IPS-15b (cell line): ENCODE measurements around the gene TRPM1.

Experiments
- H3K27me3 ChIP-seq: one replicate; pipeline ENCODE4 v1.6.1; 2013; ENCODE audit warnings: low read length; ENCODE audit not compliant: control insufficient read depth, insufficient read depth
- H3K36me3 ChIP-seq: one replicate; pipeline ENCODE4 v1.6.1; 2013; ENCODE audit warnings: low read length; ENCODE audit not compliant: control insufficient read depth, insufficient read depth
- H3K4me1 ChIP-seq: one replicate; pipeline ENCODE4 v1.6.1; 2013; ENCODE audit warnings: mild to moderate bottlenecking, low read length; ENCODE audit not compliant: control insufficient read depth, insufficient read depth
- H3K4me3 ChIP-seq: one replicate; pipeline ENCODE4 v1.5.1; 2013; ENCODE audit warnings: low read depth, low read length
- H3K9ac ChIP-seq: one replicate; pipeline ENCODE4 v1.6.1; 2013; ENCODE audit warnings: low read depth, mild to moderate bottlenecking, low read length
- H3K9me3 ChIP-seq: one replicate; pipeline ENCODE4 v1.6.1; 2013; ENCODE audit warnings: mild to moderate bottlenecking, low read length; ENCODE audit not compliant: control insufficient read depth, insufficient read depth

The TRPM1 gene

DNA sequence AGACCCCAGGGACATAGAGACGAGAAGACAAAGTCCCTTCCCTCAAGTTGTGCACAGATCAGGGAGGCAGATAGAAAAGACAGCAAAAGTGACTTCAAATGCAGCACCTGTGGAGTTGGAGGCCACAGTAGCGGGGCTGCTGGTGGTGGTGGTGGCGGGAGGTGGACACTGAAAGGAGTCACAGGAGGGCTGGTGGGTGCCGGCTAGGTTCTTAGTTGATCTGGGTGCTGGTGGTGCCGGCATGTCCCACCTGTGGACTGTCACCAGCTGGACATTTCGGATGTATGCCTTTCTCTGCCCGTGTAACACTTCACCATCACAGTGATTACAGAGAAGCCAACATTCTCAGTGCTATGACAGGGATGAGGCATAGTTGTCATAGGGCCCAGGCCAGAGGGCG lies 60.9 kb downstream of the TRPM1 start:
- Histone ChIP-seq H3K4me3 (no peak overlapping the region), H3K36me3 (no peaks in the 10 kb centered on the region), H3K4me1 (no peaks in the 10 kb centered on the region), H3K9me3 (no peaks in the 10 kb centered on the region), H3K27me3 (no peaks in the 10 kb centered on the region), H3K9ac (no peak overlapping the region)

DNA sequence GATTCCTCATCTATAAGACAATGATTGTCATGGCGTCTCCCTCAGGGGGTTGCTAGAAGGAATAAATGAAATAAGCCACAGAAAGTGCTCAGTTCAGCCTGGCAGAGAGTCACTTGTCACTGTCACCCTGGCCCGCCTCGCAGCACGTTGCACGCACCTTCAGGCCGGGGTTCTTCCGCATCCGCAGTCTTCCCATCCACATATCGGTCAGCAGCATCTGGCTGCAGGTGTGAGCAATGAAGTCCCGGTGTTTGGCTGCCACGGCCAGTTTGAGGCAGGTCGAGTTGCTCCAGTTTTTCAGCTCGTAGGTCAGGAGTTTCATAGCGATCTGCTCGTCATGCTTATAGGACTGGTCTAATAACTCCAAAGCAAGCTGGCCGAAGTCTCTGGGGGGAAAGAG lies 61.6 kb downstream of the TRPM1 start:
- Histone ChIP-seq H3K27me3 (no peaks in the 10 kb centered on the region), H3K9me3 (no peaks in the 10 kb centered on the region), H3K36me3 (no peaks in the 10 kb centered on the region), H3K4me1 (no peaks in the 10 kb centered on the region), H3K4me3 (no peak overlapping the region), H3K9ac (no peak overlapping the region)

- Histone ChIP-seq H3K9me3 (no peaks in the 10 kb centered on the region), H3K27me3 (no peaks in the 10 kb centered on the region), H3K4me3 (no peak overlapping the region), H3K4me1 (peaks cover 6% of the 10 kb centered on the region), H3K9ac (no peak overlapping the region), H3K36me3 (no peaks in the 10 kb centered on the region)
Observed at GRCh38 chr15:31037731-31038477, 63.6 kb downstream of the TRPM1 start.

DNA sequence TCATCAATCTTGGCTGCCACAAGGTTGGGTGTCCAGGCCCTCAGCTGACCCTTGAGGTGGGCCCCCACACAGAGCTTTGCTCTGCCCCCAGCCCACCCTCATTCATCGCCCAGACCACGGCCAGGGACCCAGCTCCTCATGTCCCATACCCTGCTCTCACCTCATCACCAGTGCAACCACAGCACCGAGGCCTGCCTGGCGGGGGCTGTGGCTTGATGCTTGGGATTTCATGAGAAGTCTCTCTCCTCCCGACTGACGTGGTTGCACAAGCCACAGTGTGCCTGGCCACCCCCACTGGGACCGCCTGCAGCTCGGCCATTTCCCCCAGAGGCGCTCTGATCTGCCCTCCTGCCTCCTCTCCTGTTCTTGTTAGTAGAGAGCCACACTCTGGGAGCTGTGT lies 64.7 kb downstream of the TRPM1 start:
- no peak overlapping the region for H3K9ac ChIP-seq
- no peaks in the 10 kb centered on the region for H3K36me3 ChIP-seq
- H3K4me1 ChIP-seq = peaks cover 6% of the 10 kb centered on the region
- no peaks in the 10 kb centered on the region for H3K27me3 ChIP-seq
- no peaks in the 10 kb centered on the region for H3K9me3 ChIP-seq
- no peak overlapping the region for H3K4me3 ChIP-seq

DNA sequence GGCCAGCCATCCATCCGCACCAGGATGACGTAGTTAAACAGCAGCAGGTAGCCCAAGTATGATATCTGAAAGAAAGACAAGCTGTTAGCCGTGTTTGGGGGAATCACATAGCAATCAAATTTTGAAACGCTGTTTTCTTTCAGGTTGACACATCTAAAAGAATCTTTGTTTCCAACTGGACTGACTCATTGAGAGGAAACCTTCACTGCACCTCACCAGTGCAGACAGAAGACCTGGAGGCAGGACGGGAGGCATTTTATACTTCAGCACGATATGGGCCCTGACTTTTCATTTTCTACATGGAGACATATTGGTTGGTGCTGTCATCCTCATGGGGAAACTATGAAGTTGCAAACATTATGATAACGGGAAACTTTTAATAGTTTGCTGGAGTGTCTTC lies 65.9 kb downstream of the TRPM1 start:
- Histone ChIP-seq H3K36me3 (no peaks in the 10 kb centered on the region), H3K9me3 (no peaks in the 10 kb centered on the region), H3K27me3 (no peaks in the 10 kb centered on the region), H3K4me1 (peaks cover 6% of the 10 kb centered on the region), H3K9ac (no peak overlapping the region), H3K4me3 (no peak overlapping the region)

- no peaks in the 10 kb centered on the region for H3K27me3 ChIP-seq
Observed at GRCh38 chr15:31034152-31034551, 67.4 kb downstream of the TRPM1 start.

GRCh38 chr15:31032961-31033371 lies 68.6 kb downstream of the TRPM1 start:
- Histone ChIP-seq H3K4me3 (no peak overlapping the region), H3K9me3 (no peaks in the 10 kb centered on the region), H3K36me3 (no peaks in the 10 kb centered on the region), H3K4me1 (peaks cover 6% of the 10 kb centered on the region), H3K27me3 (no peaks in the 10 kb centered on the region), H3K9ac (no peak overlapping the region)

More at GRCh38 chr15:31034152-31034551, 67.4 kb downstream of the TRPM1 start:
- Histone ChIP-seq H3K9ac (no peak overlapping the region), H3K36me3 (no peaks in the 10 kb centered on the region), H3K4me3 (no peak overlapping the region), H3K9me3 (no peaks in the 10 kb centered on the region), H3K4me1 (peaks cover 6% of the 10 kb centered on the region)

GRCh38 chr15:31031471-31032067 lies 70.0 kb downstream of the TRPM1 start:
- H3K9me3 ChIP-seq = no peaks in the 10 kb centered on the region
- H3K4me3 ChIP-seq = no peak overlapping the region
- no peaks in the 10 kb centered on the region for H3K27me3 ChIP-seq
- no peaks in the 10 kb centered on the region for H3K36me3 ChIP-seq
- H3K9ac ChIP-seq = no peak overlapping the region
- peaks cover 6% of the 10 kb centered on the region for H3K4me1 ChIP-seq

GRCh38 chr15:31027910-31028578 lies 73.5 kb downstream of the TRPM1 start:
- Histone ChIP-seq H3K4me1 (peaks cover 19% of the 10 kb centered on the region), H3K36me3 (no peaks in the 10 kb centered on the region), H3K9me3 (no peaks in the 10 kb centered on the region)

GRCh38 chr15:31025996-31026395 lies 75.5 kb downstream of the TRPM1 start:
- Histone ChIP-seq H3K9me3 (no peaks in the 10 kb centered on the region), H3K4me3 (no peak overlapping the region), H3K27me3 (no peaks in the 10 kb centered on the region), H3K9ac (no peak overlapping the region), H3K36me3 (no peaks in the 10 kb centered on the region), H3K4me1 (peaks cover 19% of the 10 kb centered on the region)

More at GRCh38 chr15:31027910-31028578, 73.5 kb downstream of the TRPM1 start:
- Histone ChIP-seq H3K4me3 (no peak overlapping the region), H3K27me3 (no peaks in the 10 kb centered on the region), H3K9ac (no peak overlapping the region)

DNA sequence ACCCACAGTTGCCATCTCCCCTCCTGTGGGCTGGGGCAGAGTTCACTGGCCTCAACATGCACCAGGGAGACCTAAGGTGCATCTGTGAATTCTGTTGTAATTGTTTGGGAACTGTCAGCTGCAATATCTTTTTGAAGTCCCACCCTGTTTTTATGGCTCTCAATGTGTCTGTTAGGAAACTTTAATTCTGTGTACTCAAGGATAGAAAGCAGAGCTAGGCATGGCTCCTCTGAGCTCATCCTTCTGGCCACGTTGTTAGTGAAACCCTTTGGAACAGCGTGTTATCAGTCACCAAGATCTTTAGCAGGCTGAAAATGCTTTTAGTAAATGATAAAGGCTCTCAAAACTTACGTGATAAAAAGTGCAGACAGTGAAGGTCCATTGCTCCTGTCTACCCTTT lies 76.5 kb downstream of the TRPM1 start:
- Histone ChIP-seq H3K4me3 (no peak overlapping the region), H3K27me3 (no peaks in the 10 kb centered on the region), H3K9ac (no peak overlapping the region), H3K9me3 (no peaks in the 10 kb centered on the region), H3K36me3 (no peaks in the 10 kb centered on the region), H3K4me1 (peaks cover 19% of the 10 kb centered on the region)

- H3K27me3 ChIP-seq = no peaks in the 10 kb centered on the region
- no peak overlapping the region for H3K9ac ChIP-seq
- no peak overlapping the region for H3K4me3 ChIP-seq
- peaks cover 19% of the 10 kb centered on the region for H3K4me1 ChIP-seq
- no peaks in the 10 kb centered on the region for H3K36me3 ChIP-seq
- no peaks in the 10 kb centered on the region for H3K9me3 ChIP-seq
Observed at GRCh38 chr15:31024330-31024729, 77.2 kb downstream of the TRPM1 start.
